ENCODE measurements around the gene LRRTM2. TPM values are rescaled to one million over a fixed set of nuclear protein-coding genes. Genes with fewer than 3 reads are reported as not detected.
A peak's percentile ranks its signal among the peaks of the same experiment; 100 is the strongest.

LRRTM2 gene
- total and polyA plus RNA-seq, 2 donors (not counting 1 experiment from before 2014, with no cell fraction given), result 0.33 to 1.3 TPM

DNA sequence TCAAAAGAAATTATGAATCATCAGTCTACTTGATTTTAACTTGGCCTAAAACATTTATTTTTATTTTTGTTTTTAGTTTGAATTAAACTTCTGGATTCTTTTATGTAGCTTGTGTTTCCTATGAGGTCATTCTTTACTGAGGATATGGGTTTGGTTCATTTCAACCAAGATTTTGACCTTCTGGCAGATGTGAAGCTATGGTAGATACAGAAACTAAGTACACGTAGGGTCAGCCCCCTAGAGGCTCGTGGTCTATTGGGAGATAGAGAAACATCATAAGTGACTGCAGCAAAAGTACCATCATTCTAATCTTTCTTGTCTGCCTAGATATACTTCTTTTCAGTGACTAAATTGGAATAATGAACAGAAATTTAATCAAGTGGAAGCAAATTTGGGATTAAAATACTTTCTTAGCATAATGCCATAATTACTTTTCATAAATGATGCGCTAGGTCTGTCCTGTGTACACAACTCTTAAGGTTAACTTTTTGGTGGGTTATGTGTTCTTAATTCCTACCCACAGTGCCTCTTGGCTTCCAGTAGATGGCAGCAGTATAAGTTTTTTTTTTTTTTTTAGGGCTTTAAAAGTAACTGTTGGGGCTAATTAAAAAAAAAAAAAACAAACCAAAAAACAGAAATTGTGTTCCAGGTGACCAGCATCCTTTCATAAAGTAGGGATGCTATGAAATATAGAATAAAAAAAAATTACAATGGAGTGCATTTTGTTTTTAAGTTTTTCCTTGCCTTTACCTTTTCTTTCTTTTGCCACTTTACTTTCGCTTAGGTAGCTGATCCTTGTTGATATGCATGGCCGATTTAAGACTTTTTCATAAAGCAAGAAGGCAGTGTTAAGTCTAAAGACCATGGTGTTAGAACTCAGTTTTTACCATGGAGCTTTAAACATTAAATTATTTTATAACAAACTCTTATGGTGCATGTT is 49.9 kb downstream of the LRRTM2 start:
- Histone ChIP-seq H4K20me1 (ENCODE audit: control insufficient read depth, extremely low read depth, insufficient read depth, low read length) (peaks cover 2% of the 10 kb centered on the region), H3K4me1 (ENCODE audit: control insufficient read depth, extremely low read depth, insufficient read depth, low read length) (no peaks in the 10 kb centered on the region), H3K4me3 (replicated peaks in 1 of 4; ENCODE audit: control extremely low read depth in 1 of 4, insufficient read depth in 1 of 4, low read depth in 3 of 4, low read length in 4 of 4) (no peak overlapping the region), H2AFZ (ENCODE audit: low read length) (no peak overlapping the region), H3K9ac (ENCODE audit: insufficient read depth, low read length) (no peak overlapping the region), H3K4me2 (ENCODE audit: extremely low read depth, insufficient read depth, low read length) (no peak overlapping the region), H3K9me3 (ENCODE audit: control insufficient read depth, insufficient read depth, low read depth, low read length) (no peaks in the 10 kb centered on the region), H3K36me3 (ENCODE audit: control insufficient read depth, insufficient read depth, low read length) (peaks cover 6% of the 10 kb centered on the region), H3K27me3 (ENCODE audit: control insufficient read depth, insufficient read depth, low read length) (no peaks in the 10 kb centered on the region), H3K27ac (ENCODE audit: insufficient read depth, low read length) (no peak overlapping the region), H3K79me2 (ENCODE audit: control insufficient read depth, insufficient read depth, low read length) (peaks cover 27% of the 10 kb centered on the region)
- TF ChIP-seq, protein P1, sequence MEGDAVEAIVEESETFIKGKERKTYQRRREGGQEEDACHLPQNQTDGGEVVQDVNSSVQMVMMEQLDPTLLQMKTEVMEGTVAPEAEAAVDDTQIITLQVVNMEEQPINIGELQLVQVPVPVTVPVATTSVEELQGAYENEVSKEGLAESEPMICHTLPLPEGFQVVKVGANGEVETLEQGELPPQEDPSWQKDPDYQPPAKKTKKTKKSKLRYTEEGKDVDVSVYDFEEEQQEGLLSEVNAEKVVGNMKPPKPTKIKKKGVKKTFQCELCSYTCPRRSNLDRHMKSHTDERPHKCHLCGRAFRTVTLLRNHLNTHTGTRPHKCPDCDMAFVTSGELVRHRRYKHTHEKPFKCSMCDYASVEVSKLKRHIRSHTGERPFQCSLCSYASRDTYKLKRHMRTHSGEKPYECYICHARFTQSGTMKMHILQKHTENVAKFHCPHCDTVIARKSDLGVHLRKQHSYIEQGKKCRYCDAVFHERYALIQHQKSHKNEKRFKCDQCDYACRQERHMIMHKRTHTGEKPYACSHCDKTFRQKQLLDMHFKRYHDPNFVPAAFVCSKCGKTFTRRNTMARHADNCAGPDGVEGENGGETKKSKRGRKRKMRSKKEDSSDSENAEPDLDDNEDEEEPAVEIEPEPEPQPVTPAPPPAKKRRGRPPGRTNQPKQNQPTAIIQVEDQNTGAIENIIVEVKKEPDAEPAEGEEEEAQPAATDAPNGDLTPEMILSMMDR (conservative IDR thresholded peaks at IDR 0.05 in 1 of 2, IDR thresholded peaks at IDR 0.05 in 1 of 2; ENCODE audit: low read depth in 1 of 2, low read length in 2 of 2), result peak; percentile 51 to 73
- TF ChIP-seq EZH2 (IDR thresholded peaks at IDR 0.05; ENCODE audit: low read length, missing control alignments), result no peak
- DNase-seq (ENCODE audit: low read depth in 2 of 2), result peak in 1 of 2 donors; percentile 38

DNA sequence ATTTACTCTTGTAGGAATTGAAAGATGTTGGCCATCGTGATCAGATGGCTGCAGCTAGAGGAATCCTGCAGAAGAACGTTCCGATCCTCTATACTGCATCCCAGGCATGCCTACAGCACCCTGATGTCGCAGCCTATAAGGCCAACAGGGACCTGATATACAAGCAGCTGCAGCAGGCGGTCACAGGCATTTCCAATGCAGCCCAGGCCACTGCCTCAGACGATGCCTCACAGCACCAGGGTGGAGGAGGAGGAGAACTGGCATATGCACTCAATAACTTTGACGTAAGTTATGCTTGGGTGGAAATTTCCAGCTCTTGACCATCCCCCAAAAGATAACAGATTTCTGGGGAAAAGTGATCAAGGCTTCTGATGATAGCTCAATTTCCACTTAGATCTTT is 50.6 kb downstream of the LRRTM2 start:
- TF ChIP-seq, protein P1 (conservative IDR thresholded peaks at IDR 0.05 in 1 of 2, IDR thresholded peaks at IDR 0.05 in 1 of 2; ENCODE audit: low read depth in 1 of 2, low read length in 2 of 2), result no peak
- no peak for TF ChIP-seq EZH2 (IDR thresholded peaks at IDR 0.05; ENCODE audit: low read length, missing control alignments)
- no peak overlapping the region for H3K4me2 ChIP-seq (ENCODE audit: extremely low read depth, insufficient read depth, low read length)
- no peak overlapping the region for H3K4me3 ChIP-seq (replicated peaks in 1 of 4; ENCODE audit: control extremely low read depth in 1 of 4, insufficient read depth in 1 of 4, low read depth in 3 of 4, low read length in 4 of 4)
- DNase-seq (ENCODE audit: low read depth in 2 of 2), result no peak
- H3K79me2 ChIP-seq (ENCODE audit: control insufficient read depth, insufficient read depth, low read length), result peaks cover 31% of the 10 kb centered on the region
- peaks cover 3% of the 10 kb centered on the region for H4K20me1 ChIP-seq (ENCODE audit: control insufficient read depth, extremely low read depth, insufficient read depth, low read length)
- no peaks in the 10 kb centered on the region for H3K9me3 ChIP-seq (ENCODE audit: control insufficient read depth, insufficient read depth, low read depth, low read length)
- H3K9ac ChIP-seq (ENCODE audit: insufficient read depth, low read length), result no peak overlapping the region
- no peak overlapping the region for H2AFZ ChIP-seq (ENCODE audit: low read length)
- no peaks in the 10 kb centered on the region for H3K27me3 ChIP-seq (ENCODE audit: control insufficient read depth, insufficient read depth, low read length)
- H3K4me1 ChIP-seq (ENCODE audit: control insufficient read depth, extremely low read depth, insufficient read depth, low read length), result no peaks in the 10 kb centered on the region
- H3K27ac ChIP-seq (ENCODE audit: insufficient read depth, low read length), result no peak overlapping the region
- H3K36me3 ChIP-seq (ENCODE audit: control insufficient read depth, insufficient read depth, low read length), result peaks cover 8% of the 10 kb centered on the region

DNA sequence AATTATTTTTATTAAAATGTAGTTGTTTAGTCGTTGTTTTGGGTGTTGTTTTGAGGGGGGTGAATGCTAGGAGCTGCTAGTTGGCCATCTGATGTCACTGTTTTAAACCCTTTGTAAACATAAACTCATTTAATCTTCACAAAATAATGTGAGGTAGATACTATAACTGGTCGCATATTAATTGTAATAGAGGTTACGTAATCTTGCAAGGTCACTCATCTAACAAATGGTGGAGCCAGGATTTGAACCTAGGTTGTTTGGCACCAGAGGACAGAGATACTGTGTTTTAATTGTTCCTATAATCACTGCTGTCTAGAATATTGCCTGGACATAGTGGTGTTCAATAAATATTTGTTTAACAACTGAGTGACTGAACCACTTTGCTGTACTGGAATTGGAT is 54.4 kb downstream of the LRRTM2 start:
- Histone ChIP-seq H2AFZ (ENCODE audit: low read length) (no peak overlapping the region), H3K9me3 (ENCODE audit: control insufficient read depth, insufficient read depth, low read depth, low read length) (no peaks in the 10 kb centered on the region), H4K20me1 (ENCODE audit: control insufficient read depth, extremely low read depth, insufficient read depth, low read length) (peaks cover 3% of the 10 kb centered on the region), H3K4me3 (replicated peaks in 1 of 4; ENCODE audit: control extremely low read depth in 1 of 4, insufficient read depth in 1 of 4, low read depth in 3 of 4, low read length in 4 of 4) (no peak overlapping the region), H3K79me2 (ENCODE audit: control insufficient read depth, insufficient read depth, low read length) (peaks cover 53% of the 10 kb centered on the region), H3K4me2 (ENCODE audit: extremely low read depth, insufficient read depth, low read length) (no peak overlapping the region), H3K27me3 (ENCODE audit: control insufficient read depth, insufficient read depth, low read length) (no peaks in the 10 kb centered on the region), H3K4me1 (ENCODE audit: control insufficient read depth, extremely low read depth, insufficient read depth, low read length) (no peaks in the 10 kb centered on the region), H3K36me3 (ENCODE audit: control insufficient read depth, insufficient read depth, low read length) (peaks cover 3% of the 10 kb centered on the region), H3K9ac (ENCODE audit: insufficient read depth, low read length) (no peak overlapping the region), H3K27ac (ENCODE audit: insufficient read depth, low read length) (no peak overlapping the region)
- no peak for DNase-seq (ENCODE audit: low read depth in 2 of 2)
- TF ChIP-seq, protein P1 (conservative IDR thresholded peaks at IDR 0.05 in 1 of 2, IDR thresholded peaks at IDR 0.05 in 1 of 2; ENCODE audit: low read depth in 1 of 2, low read length in 2 of 2), result no peak
- TF ChIP-seq EZH2 (IDR thresholded peaks at IDR 0.05; ENCODE audit: low read length, missing control alignments), result no peak

Data from fibroblast of lung (primary cell).